NCI-H226 (cell line): Measurements from ENCODE around the gene SELENOT.
"Not testable (repeated sequence)": the region's sequence is repeated elsewhere in the genome, so short reads cannot be mapped to it uniquely, and the experiment has no call there.

ENCODE experiments used
- DNase-seq: peaks from one replicate; pipeline ENCODE4 v3.0.0-alpha.2; 2015

The SELENOT gene

DNA sequence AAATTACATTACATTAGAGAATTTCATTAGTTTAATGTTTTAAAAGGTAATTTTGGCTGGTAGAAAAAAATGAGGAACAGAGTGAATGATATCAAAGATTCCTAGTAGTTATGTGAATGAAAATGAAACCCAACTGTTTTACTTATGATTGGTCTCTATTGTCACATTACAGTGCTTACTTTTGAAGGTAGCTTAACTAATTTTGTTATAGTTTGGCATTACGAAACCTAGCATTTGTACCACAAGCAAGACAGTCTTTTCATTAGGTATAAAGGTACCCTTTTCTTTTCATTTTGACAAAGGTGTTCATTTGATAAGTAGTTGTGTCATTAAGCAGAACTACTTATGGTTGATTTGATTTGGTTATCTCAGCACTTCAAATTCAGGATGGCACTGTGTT lies 6.9 kb downstream of the SELENOT start:
- no peak for DNase-seq

DNA sequence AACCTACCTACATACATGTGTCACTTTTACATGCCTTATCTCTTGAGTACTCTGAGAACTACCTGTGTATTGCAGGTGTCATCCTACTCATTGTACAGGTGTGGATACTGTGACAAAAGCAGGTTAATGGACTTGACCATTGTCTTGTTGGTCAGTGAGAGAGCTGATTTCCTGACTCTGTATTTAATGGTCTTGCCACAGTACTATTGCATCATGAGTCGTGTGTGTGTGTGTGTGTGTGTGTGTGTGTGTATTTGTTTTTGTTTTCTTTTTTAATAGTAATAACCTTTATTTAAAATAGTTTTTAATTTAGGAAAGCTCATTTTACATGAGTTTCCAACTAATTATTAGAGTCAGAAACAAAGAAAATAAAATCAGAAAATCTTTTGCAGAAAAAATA lies 7.7 kb downstream of the SELENOT start:
- DNase-seq: no peak

DNA sequence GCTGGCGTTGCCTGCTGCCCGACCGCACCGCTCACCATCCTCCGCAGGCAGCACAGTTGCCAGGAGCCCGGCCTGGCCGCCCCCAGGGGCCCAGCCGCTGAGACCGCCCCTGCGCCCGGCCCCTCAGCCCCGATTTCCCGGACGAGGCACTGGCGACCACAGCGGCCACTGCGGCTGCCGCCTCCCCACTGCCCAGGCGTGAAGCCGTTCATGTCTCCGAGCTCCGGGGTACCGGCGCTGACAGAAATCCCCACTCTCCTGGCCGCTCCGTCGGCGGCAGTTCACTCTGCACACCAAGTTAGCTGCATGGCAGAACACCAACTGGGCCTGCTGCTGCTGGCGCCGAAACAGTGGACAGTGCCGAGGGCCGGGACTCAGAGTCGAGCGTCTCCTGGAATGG lies 8.5 kb downstream of the SELENOT start:
- no peak for DNase-seq

DNA sequence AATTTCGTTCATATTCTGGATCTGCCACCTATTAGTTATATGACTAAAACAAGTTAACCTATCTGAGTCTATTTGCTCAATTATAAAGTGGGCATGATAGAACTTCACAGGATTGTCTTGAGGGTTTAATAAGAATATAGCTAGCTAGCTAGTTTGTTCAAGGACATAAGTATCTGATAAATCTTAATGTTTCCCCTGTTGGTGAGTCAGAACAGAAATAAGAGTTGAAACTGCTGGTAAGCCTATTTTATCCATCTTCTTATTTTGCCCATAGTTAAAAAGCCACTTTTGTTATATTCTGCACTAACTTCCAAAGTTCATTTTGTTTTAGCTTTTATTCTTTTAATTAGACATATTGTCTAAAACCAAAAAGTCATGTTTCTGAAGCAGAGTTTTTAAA lies 9.4 kb downstream of the SELENOT start:
- DNase-seq: no peak

DNA sequence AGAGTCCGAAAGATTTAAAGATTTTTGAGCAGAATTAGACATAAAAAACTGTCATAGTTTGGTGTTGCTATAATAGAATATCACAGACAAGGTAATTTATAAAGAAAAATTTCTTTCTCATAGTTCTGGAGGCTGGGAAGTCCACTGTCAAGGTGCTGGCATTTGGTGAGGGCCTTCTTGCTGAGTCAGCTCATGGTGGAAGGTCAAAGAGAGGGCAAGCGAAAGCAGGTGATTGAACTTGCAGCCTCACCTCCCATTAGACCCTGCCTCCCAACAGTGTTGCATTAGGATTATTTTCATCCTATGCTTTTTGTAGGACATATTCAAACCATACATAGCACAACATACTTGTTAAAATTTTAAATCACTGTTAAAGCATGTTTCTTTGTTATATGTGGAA lies 9.9 kb downstream of the SELENOT start:
- no peak for DNase-seq

DNA sequence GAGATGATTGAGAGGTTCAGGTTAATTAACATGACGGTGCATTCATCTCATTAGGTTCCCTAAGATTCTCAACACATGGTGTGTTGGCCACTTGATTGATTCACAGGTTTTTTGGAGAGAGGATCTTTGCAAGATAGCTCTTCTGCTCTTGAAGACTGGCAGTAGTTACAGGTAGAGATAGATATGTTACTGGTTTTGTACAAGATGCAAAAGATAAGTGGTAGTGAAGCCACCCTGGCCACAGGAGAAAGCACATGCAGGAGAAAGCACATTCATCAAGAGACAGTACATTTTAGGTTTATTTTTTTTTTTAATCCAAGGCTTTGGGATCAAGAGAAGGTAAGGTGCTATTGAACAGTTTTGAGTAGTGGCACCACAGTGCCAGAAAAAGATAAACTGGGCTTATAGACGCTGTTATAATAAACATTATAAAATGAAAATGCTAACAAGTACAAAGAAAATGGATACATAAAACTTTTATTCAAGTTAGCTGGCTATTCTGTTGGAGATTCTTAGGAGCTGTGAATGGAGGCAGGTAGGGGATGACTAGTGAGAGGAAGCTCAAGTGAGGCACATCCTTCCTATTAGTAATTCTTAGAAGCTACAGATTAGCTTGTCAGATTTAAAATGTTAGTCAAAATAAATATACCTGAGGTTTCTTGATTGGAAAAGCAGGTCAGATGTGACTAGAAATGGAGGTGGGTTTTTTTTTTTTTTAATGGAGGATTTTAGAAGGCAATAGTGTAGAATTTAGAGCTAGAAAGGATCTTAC lies 10.8 kb downstream of the SELENOT start:
- no peak for DNase-seq

DNA sequence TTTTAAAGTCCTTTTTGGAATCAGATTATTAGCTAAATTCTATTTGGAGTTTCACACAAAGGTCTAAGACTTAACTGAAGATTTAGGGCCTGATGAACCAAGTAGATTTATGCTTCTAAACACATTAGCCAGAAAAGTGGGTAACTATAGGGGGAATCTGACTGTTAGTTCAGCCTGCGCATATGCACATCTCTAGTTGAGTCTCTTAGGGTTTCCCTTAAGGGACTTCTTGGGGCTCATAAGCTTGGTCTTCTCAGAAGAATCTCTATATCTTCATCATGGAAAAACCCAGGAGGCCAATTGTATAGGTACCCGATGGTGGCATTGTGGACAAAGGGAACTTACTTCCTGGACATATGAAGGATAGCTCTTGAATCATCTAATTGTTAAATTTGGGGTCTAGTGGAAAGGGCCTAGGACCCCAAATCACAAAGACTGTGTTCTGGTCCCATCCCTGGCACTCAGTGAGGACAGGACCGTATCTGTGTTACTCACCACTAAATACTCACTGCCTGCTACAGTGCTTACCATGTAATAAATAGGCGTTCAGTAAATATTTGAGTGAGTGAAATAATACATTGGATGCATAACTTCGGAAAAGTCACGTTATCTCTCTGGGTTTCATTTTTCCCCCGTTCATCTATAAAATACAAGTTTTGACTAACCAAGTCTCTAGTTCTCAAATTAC lies 17.0 kb downstream of the SELENOT start:
- DNase-seq: no peak

DNA sequence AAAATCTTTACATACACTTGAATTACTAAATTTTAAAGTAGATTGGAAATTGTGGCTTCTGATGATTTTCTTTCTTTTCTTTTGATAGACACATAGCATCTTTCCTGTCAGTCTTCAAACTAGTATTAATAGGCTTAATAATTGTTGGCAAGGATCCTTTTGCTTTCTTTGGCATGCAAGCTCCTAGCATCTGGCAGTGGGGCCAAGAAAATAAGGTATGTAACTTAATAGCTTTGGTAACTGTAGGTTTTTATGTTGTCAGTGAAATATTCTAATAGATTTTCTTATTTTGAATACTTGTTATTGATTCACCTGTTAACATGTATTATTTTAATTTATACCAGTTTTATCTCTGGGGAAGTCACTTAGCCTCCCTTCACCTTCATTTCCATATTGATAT lies 19.8 kb downstream of the SELENOT start:
- DNase-seq: not testable (repeated sequence)

DNA sequence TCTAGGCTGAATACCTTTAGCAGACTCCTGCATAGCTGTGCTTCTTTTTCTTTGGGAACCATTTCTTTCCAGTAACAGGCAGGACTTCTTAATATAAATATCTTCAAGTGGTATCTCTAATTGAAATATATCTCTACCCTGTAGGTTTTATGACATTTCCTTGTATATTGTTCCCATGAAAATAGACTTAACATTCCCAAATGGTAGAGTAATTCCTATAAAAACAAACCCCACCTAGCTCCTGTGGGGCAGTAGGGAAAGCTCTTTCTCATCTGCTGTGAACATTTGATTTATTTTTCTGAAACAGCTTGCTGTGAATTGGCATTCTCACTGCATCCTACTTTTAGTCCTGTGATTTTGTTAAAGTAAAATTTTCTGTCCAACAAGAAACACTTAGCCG lies 20.8 kb downstream of the SELENOT start:
- no peak for DNase-seq

DNA sequence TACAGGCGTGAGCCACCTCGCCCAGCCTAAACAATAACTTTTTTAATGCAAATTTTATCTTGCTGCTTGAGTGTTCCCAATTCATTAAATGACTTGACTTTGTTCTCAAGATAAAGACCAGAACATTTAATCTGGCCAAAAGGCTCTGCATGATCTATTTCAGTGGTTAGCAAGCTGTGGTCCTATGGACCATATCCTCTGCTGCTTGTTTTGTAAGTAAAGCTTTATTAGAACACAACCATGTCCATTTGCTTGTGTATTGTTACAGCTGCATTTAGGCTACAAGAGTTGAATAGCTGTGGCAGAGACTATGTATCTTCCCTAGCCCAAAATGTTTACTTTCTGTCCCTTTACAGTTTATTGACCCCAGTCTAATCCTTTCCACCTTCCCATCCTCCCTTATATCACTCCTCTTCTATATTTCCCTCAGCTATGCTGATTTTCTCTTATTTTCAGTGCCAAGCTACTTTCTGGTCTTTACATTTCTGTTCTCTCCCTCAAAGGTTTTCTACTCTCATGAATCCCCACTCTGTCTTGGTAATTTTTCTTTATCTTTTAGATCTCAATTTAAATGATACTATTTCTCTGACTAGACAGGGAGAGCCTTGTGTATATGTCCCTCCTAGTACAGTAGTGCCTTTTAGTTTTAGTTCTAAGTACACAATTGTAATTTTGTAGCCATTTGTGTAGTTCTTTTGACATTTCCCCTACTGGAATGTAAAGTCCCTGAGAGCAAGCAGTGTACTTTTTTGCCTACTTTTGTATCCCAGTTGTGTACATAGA lies 23.2 kb downstream of the SELENOT start:
- DNase-seq: no peak

DNA sequence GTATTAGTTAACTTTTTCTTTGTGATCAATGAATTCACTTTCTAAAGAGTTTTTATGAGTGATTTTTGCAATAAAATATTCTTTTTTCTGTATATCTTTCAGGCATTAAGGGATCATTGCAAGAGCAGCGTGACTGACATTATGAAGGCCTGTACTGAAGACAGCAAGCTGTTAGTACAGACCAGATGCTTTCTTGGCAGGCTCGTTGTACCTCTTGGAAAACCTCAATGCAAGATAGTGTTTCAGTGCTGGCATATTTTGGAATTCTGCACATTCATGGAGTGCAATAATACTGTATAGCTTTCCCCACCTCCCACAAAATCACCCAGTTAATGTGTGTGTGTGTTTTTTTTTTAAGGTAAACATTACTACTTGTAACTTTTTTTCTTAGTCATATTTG lies 24.4 kb downstream of the SELENOT start:
- DNase-seq: no peak

DNA sequence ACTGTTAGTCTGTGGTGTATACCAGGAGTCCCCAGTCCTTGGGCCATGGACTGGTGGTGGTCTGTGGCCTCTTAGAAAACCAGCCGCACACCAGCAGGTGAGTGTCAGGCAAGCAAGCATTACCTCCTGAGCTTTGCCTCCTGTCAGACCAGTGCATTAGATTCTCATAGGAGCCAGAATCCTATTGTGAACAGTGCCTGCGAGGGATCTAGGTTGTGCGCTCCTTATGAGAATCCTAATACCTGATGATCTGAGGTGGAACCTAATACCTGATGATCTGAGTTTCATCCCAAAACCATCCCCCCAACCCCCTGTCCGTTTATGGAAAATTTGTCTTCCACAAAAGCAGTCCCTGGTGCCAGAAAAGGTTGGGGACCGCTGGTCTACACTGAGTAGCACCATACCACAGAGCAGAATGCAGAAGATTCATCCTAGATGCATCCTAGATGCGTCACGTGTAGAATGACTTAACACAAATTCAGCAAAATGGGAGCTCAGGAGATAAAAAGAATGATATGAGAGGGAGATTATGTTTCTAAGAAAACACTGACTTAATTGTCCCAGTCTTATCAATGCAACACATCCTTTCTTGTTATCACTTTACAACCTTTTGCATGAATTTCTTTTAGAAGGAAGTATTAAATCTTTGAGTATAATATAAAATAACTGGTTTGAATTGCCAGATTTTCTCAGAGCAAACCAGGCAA lies 28.5 kb downstream of the SELENOT start:
- DNase-seq: no peak

DNA sequence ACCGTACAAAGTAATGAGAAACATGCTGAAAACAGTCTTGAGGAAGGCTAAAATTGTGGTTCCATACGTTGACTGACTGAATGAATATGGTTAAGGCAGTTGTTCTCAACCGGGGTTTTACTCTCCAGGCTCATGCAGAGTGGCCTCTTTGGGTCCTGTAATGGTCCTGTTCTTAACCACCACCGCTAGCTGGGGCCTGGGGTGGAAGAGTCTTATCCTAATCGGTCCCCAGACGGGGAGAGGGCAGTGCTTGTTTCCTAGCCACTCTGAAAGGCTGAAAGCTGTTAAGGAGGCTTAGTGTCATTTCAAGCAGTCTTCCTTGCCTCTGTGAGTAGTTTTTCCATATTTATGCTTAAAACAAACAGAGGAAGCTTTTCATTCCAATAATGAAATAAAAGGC lies 32.0 kb downstream of the SELENOT start:
- DNase-seq: no peak

DNA sequence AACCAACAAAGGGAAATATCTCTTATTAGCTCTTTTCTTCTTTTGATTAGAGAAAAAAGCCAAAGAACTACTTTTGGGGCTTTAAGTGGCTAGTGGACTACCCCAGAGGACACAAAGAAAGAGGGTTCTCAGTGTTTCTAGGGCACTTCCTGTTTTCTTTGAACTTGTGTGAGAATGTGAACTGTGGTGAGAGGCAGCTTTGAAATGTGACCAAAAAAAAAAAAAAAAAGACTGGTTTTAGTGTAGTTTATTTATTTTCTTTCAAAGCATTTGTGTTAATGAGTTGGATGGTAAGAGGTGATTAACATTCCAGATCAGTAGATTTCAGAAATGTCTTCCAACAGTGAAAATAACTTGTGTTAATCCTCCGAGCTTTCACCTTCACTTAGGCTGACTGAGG lies 32.4 kb downstream of the SELENOT start:
- no peak for DNase-seq

DNA sequence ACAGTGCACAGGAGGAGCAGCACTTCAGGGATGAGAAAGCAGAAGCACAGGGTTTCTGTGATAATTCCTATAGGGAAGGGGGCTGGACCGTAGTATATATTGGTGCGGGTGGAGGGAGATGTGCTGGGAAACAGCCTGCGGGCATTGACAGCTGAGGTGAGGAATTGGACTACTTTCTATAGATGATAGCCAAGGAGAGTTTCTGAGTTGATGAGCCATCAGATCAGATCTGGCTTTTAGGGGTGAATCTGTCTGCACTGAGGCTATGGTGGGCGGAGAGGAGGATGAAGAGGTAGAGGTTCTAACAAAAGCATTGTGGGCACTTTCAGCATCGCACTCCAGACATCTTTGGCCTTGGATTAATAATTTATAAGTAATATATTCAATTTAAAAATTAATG lies 33.1 kb downstream of the SELENOT start:
- DNase-seq: no peak

DNA sequence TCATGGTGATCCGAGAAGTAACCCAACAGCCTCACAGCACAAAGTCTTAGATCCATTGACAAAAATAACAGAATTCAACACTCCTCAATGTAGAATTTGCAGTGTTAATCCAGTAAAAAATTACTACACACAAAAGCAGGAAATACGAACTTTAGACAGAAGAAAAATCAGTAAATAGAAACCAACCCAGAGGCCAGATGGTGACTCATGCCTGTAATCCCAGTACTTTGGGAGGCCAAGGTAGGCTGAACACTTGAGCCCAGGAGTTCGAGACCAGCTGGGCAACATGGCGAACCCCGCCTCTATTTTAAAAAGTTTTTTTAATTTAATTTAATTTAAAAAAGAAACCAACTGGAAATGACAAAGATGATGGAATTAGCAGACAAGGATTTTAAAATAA lies 36.1 kb downstream of the SELENOT start:
- peak; percentile 6 for DNase-seq

DNA sequence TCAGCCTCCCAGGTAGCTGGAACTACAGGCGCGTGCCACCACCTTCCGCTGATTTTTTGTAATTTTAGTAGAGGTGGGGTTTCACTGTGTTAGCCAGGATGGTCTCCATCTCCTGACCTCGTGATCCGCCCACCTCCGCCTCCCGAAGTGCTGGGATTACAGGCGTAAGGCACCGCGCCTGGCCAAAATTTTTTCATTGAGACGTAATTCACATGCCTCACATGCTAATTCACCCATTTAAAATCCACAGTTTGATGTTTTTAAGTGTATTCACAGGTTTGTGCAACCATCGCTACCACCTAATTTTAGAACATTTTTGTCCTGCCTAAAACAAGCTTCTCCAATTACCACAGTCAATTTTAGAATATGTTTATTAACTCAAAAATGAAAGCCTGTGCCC lies 37.1 kb downstream of the SELENOT start:
- DNase-seq: no peak

DNA sequence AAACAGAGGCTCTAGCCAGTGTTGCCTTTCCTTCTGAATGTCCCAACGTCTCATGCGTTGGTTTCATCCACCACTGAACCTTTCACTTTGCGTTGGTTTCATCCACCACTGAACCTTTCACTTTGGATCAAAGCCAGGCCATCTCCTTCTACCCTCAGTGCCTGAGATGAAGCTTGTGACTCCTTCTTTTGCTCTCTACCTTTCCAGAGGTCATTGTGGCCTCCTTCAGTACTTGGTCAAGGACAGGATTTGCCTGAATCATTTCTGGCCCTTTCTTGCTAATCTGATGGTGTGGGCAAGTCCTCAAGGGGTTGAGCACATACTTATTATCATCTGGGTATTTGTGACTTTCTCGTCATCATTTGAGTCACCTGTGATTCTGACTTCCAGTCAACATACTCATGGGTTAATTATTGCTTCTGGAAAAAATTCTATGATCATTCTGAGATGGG lies 50.0 kb downstream of the SELENOT start:
- DNase-seq: no peak

DNA sequence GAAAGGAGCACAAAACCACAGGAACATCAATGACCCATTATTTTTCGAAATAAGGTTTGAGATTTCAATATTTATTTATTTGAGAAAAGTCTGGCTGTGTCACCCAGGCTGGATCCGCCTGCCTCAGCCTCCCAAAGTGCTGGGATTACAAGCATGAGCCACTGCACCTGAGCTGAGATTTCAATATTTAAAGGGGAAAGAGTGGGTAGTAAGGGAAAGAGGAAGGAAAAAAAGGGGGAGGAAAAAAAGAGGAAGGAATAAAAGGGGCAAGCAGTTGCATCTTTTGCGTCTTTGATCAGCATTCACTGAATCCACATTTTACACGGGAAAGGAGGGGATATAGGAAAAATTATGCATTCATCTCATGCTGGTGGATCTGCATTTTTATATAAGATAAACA lies 53.2 kb downstream of the SELENOT start:
- DNase-seq: no peak

DNA sequence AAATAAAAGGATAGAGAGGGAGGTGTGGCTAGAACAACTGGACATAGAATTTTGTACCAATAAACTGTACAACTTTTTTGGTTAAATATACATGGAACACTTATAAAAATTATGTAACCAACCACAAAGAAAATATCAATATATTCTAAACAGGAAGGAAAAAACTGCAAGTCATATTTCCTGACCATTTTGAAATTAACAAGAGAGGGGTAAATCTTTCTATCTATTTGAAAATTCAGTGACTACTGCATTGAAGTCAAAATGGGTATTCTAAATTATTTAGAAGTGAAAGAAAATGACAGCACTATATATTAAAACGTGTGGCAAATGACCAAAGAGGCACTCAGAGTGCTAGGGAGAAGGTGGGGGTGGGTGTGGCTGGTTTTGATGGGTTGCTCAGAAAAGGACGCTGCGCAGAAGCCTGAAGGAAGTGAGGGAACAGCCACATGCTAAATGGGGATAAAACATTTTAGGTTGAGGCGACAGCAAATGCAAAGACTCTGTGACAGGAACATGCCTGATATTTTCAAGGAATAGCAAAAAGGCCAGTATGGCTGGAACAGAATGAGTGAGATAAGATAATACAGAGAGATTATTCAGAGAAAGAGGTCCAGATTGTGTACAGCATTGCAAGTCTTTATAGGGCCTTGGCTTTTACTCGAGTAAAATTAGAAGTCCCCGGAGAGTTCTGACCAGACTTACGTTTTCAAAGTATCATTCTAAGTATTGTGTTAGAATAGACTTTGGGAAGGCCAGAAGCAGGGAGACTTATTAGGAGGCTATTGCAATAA lies 59.5 kb downstream of the SELENOT start:
- DNase-seq: no peak

DNA sequence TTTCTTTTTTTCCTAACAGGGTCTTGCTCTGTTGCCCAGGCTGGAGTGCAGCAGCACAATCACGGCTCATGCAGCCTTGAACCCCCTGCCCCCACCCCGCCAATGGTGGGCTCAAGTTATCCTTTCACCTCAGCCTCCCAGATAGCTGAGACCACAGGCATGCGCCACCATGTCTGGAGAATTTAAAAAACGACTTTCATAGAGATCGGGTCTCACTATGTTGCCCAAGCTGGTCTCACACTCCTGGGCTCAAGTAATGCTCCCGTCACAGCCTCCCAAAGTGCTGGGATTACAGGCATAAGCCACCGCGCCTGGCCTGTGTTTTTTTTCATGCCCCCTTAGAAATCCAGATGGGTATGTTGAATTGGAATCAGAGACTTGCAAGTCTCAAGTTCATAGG lies 60.3 kb downstream of the SELENOT start:
- no peak for DNase-seq

DNA sequence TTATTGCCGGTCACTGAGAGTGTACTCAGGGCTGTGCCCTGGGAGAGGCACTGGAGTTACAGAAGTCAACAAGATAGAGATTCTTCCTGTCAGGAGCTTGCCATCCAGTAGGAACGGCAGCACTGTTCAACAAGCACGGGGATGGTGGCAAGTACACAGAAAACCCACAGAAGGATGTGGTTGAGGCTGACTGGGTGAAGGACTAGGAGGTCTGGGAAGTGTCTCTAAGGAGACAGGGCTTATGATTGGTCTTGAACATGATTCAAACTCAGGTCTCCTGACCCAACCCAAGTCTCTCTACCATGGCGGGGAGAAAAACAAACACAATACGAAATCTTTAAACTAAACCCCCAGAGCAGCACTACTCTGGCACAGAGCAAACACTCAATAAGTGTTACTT lies 63.0 kb downstream of the SELENOT start:
- no peak for DNase-seq
